Fibroblast of villous mesenchyme (primary cell): Measurements from ENCODE around the gene EFTUD2. TPM values are rescaled to one million over a fixed set of nuclear protein-coding genes. Genes with fewer than 3 reads are reported as not detected.

Experiments used
- DNase-seq: peaks from one replicate; pipeline ENCODE4 v3.0.0-alpha.2; 2010; ENCODE audit warnings: low read depth
- H3K4me3 ChIP-seq: 2 replicates; pipeline ENCODE4 v1.5.1; 2011; ENCODE audit warnings: low read depth, mild to moderate bottlenecking, low read length
- total RNA-seq: library from RNA; depleted of rRNA; stranded (reverse); fragments of >200 nt; gene quantifications from 2 replicates; pipeline ENCODE4 v1.2.3, GENCODE V29; 2012
- TF ChIP-seq, protein P1 (sequence below): IDR thresholded peaks from 2 replicates; pipeline ENCODE4 v1.5.1; 2012; ENCODE audit warnings: low read depth, mild to moderate bottlenecking, low read length; ENCODE audit not compliant: insufficient read depth

Gene EFTUD2
- total RNA-seq, 1 donor = 75.6 TPM

DNA sequence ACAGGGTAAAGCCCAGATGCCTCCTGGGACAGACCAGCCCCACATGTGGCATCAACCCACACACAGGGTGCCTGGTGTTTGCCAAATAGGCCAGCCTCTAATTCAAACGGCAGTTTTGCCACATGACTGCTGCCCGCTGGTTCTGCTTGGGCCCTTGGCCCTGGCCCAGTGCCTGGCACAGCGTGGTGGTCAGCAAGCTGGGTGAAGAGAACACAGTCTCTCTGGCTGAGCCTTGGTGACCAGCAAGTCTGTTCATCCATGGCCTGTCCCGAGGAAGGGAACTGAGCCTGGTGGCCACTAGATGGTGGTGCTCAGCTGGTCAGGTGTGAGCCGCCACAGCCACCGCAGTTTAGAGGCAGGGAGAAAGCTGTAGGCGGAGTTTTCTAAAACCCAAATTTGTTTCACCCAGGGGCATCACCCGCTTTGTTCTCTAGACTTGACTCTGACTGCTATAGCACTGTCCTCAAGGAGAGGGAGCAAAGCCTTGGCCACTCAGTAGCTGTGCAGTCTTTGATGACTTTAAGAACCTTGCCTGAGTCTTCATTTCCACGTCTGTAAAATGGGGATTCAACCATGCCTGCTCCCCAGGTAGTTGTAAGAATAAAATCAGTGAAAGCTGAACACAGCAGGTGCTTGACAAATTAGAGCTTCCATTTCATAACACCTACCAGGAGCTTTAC, 20.8 kb upstream of the EFTUD2 start:
- peak; percentile 83 for DNase-seq
- no peak overlapping the region for H3K4me3 ChIP-seq
- TF ChIP-seq, protein P1, sequence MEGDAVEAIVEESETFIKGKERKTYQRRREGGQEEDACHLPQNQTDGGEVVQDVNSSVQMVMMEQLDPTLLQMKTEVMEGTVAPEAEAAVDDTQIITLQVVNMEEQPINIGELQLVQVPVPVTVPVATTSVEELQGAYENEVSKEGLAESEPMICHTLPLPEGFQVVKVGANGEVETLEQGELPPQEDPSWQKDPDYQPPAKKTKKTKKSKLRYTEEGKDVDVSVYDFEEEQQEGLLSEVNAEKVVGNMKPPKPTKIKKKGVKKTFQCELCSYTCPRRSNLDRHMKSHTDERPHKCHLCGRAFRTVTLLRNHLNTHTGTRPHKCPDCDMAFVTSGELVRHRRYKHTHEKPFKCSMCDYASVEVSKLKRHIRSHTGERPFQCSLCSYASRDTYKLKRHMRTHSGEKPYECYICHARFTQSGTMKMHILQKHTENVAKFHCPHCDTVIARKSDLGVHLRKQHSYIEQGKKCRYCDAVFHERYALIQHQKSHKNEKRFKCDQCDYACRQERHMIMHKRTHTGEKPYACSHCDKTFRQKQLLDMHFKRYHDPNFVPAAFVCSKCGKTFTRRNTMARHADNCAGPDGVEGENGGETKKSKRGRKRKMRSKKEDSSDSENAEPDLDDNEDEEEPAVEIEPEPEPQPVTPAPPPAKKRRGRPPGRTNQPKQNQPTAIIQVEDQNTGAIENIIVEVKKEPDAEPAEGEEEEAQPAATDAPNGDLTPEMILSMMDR = peak; percentile 92

DNA sequence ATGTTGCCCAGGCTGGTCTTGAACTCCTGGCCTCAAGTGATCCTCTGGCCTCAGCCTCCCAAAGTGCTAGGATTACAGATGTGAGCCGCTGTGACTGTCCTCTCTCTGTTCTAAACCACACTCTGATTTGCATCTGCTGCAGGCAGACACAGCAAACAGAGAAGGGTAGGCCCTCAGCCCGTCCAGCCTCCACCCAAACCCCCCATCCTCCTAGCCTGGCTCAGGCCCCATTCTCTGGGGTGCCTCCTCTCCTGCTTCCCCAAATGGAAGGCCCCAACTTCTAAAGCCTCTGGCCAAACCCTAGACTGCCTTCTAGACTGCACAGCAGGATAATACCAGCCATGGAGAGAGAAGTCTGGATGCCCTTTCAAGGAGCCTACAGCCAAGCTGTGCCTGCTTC, 20.2 kb upstream of the EFTUD2 start:
- no peak for DNase-seq
- no peak overlapping the region for H3K4me3 ChIP-seq
- TF ChIP-seq, protein P1 = no peak

DNA sequence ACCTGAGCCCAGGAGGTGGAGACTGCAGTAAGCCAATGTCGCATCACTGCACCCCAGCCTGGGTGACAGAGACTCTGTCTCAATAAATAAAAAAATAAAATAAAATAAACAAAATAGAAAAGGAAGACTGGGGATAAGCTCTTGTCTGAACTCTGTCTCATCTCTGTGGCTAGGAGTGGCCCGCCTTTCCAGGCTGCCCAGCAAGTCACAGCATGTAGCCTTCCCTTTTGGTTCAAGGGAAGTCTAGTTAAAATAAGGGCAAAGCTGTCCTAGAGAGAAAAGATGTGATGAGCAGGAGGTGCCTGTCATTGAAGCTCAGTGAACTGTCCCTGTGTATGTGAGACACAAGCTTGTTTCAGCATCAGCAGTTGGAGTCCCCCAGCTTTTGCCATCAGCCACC, 18.8 kb upstream of the EFTUD2 start:
- no peak for DNase-seq
- TF ChIP-seq, protein P1 = no peak

DNA sequence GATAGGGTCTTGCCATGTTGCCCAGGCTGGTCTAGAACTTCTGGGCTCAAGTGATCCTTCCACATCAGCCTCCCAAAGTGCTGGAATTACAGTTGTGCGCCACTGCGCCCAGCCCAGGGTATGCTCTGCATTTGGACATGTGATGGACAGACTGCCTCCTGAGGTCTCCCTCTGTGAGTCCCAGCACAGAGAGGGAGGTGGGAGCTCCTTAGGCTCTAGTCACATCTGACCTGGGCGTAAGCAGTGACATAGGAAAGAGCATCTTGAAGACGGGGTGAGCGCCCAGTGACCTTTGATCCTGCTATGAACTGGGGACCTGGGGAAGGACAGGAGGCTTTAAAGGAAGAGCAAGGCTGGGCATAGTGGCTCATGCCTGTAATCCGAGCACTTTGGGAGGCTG, 18.2 kb upstream of the EFTUD2 start:
- TF ChIP-seq, protein P1 = no peak
- no peak for DNase-seq
- H3K4me3 ChIP-seq = no peak overlapping the region

More for the DNA sequence above, 18.8 kb upstream of the EFTUD2 start:
- no peak overlapping the region for H3K4me3 ChIP-seq

DNA sequence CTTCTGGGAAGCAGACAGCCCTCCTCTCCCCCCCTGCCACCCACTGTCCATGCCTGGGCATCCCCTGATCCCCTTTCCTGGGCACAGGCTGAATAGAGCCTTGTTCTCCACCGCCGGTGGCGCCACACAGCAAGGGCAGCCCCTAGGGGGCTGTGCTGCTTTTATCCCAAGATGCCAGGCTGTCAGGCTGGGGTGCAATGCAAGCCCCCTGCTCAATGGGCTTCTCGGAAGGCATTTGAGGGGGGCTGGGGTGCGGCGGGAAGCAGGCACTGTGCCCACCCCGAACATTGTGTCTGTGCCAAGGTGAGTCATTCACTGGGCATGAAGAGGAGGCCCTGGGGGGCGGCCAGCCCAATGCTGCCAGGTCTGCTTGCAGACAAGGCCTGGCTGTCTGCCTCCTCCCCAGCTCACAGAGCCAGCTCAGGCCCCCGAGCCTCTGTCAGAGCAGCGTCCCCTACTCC, 17.6 kb upstream of the EFTUD2 start:
- DNase-seq = no peak
- TF ChIP-seq, protein P1 = no peak
- no peak overlapping the region for H3K4me3 ChIP-seq

DNA sequence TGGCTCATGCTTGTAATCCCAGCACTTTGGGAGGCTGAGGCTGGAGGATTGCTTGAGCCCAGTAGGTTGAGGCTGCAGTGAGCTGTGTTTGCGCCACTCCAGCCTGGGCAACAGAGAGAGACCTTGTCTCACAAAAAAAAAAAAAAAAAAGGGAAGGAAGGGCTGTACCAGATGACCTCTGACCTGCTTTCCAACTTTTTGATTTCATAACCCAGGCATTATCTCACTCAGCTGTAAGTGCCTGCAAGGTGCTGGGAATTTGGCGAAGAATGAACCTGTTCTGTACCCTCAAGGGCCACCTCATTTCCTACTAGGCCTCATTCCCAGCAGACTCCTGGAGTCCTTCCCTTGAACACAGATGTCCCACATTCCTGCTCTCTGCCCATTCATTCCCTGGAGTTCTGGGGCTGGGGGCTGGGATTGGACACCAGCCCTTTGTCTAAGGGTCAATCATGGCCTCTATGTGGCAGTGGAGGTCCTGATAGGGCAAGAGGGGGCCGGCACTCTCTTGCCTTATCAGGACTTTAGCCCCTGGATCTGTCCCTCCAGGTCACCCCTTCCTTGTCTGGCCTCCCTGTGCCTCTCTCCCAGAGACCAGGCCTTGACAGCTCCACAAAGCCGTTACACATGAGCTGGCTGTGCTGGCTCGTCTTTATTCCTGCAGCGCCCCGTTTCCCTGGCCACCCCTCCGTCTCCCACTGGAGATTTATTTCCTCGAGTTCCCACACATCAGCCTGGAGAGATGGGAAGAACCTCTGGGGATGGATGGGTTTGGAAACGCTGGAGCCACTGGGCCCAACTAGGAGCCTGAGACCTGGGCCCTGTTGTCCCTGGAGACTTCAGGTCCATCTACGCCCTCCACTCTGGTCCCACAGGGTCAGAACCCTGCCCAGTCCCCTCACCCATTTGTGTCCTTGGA, 16.9 kb upstream of the EFTUD2 start:
- H3K4me3 ChIP-seq = no peak overlapping the region
- no peak for DNase-seq
- TF ChIP-seq, protein P1 = no peak
